GM23338 (cell line): Measurements from ENCODE around the gene CD7. TPM values are rescaled to one million over a fixed set of nuclear protein-coding genes. Genes with fewer than 3 reads are reported as not detected.

Source experiments
- ATAC-seq: fragments of 200-7000 bp; cut with Tn5 transposase; 3 replicates; pipeline ENCODE4 v1.9.1; 2020
- DNase-seq: peaks from one replicate; pipeline ENCODE4 v3.0.0-alpha.2; 2015; ENCODE audit warnings: low spot score
- H2AFZ ChIP-seq: fragments of 200-600 bp; sonication (generic); 2 replicates; pipeline ENCODE4 v1.8.0; 2016; ENCODE audit warnings: antibody characterized with exemption, mild to moderate bottlenecking, moderate library complexity
- H3F3A ChIP-seq: fragments of 200-600 bp; sonication (generic); replicated peaks from 2 replicates; pipeline ENCODE4 v1.8.0; 2017; ENCODE audit warnings: antibody characterized with exemption, mixed run types, low read depth
- H3K27ac ChIP-seq: fragments of 200-600 bp; sonication (generic); 2 replicates; pipeline ENCODE4 v1.6.1; 2016; ENCODE audit warnings: low read depth
- H3K27me3 ChIP-seq: fragments of 200-600 bp; sonication (generic); 2 replicates; pipeline ENCODE4 v1.8.0; 2016; ENCODE audit warnings: mild to moderate bottlenecking, mixed run types, moderate library complexity; ENCODE audit not compliant: insufficient read depth
- H3K36me3 ChIP-seq: fragments of 200-600 bp; sonication (generic); 2 replicates; pipeline ENCODE4 v1.8.0; 2016; ENCODE audit warnings: mild to moderate bottlenecking; ENCODE audit not compliant: insufficient read depth
- H3K4me1 ChIP-seq: fragments of 200-600 bp; sonication (generic); 2 replicates; pipeline ENCODE4 v1.8.0; 2016; ENCODE audit warnings: mild to moderate bottlenecking, moderate library complexity; ENCODE audit not compliant: insufficient read depth
- H3K4me2 ChIP-seq: fragments of 200-600 bp; sonication (generic); 2 replicates; pipeline ENCODE4 v1.7.1; 2017; ENCODE audit warnings: mixed run types
- H3K4me3 ChIP-seq: fragments of 200-600 bp; sonication (generic); 2 replicates; pipeline ENCODE4 v1.6.1; 2016; ENCODE audit warnings: mixed run types
- H3K79me2 ChIP-seq: fragments of 200-600 bp; sonication (generic); replicated peaks from 2 replicates; pipeline ENCODE4 v1.8.0; 2017; ENCODE audit warnings: mild to moderate bottlenecking; ENCODE audit not compliant: insufficient read depth
- H3K9me2 ChIP-seq: fragments of 200-600 bp; sonication (generic); 2 replicates; pipeline ENCODE4 v1.8.0; 2017; ENCODE audit not compliant: insufficient read depth
- H4K20me1 ChIP-seq: fragments of 200-600 bp; sonication (generic); replicated peaks from 2 replicates; pipeline ENCODE4 v1.8.0; 2017; ENCODE audit warnings: mild to moderate bottlenecking; ENCODE audit not compliant: insufficient read depth
- H3K27ac Mint-ChIP-seq: 2 replicates; pipeline ENCODE4 v1.8.0; 2020; ENCODE audit warnings: inconsistent platforms, mild to moderate bottlenecking, moderate library complexity, mixed read lengths
- H3K27me3 Mint-ChIP-seq: 3 replicates; pipeline ENCODE4 v1.8.0; 2022; ENCODE audit warnings: low read depth, mild to moderate bottlenecking, moderate library complexity, mixed read lengths, inconsistent platforms; ENCODE audit not compliant: insufficient read depth, poor library complexity
- H3K36me3 Mint-ChIP-seq: 3 replicates; pipeline ENCODE4 v1.8.0; 2021; ENCODE audit warnings: low read depth, mild to moderate bottlenecking, inconsistent platforms, moderate library complexity, mixed read lengths
- H3K4me1 Mint-ChIP-seq: 3 replicates; pipeline ENCODE4 v1.8.0; 2020; ENCODE audit warnings: mild to moderate bottlenecking, inconsistent platforms, mixed read lengths
- H3K4me3 Mint-ChIP-seq: 3 replicates; pipeline ENCODE4 v1.8.0; 2021; ENCODE audit warnings: moderate library complexity, mild to moderate bottlenecking, inconsistent platforms, mixed read lengths
- H3K9me3 Mint-ChIP-seq: 3 replicates; pipeline ENCODE4 v1.8.0; 2020; ENCODE audit warnings: moderate library complexity, mild to moderate bottlenecking, inconsistent platforms, mixed read lengths
- CREB1 ChIP-seq: fragments of 250-450 bp; sonication (Bioruptor Pico); IDR thresholded peaks from 2 replicates; pipeline ENCODE4 v1.5.0; 2020; ENCODE audit warnings: low read depth, mild to moderate bottlenecking, moderate library complexity
- CTCF ChIP-seq, 2 experiments: fragments of 200-600 bp in 1 of 2; sonication (generic) in 1 of 2; conservative IDR thresholded peaks; 2 replicates each; pipeline versions ENCODE4 v1.5.1 to v1.6.1; 2016 to 2017; ENCODE audit warnings: antibody characterized with exemption in 2 of 2, low read depth in 2 of 2, mild to moderate bottlenecking in 2 of 2, moderate library complexity in 1 of 2
- ETS1 ChIP-seq: IDR thresholded peaks from 2 replicates; pipeline ENCODE4 v1.6.1; 2016; ENCODE audit warnings: antibody characterized with exemption
- EZH2 ChIP-seq: fragments of 200-600 bp; sonication (generic); IDR thresholded peaks from one replicate; pipeline ENCODE4 v1.8.0; 2017; ENCODE audit warnings: antibody characterized with exemption, mild to moderate bottlenecking, low read depth; ENCODE audit not compliant: unreplicated experiment
- EZH2phosphoT487 ChIP-seq: fragments of 200-600 bp; sonication (generic); IDR thresholded peaks from one replicate; pipeline ENCODE4 v1.8.1; 2018; ENCODE audit warnings: antibody characterized with exemption; ENCODE audit not compliant: unreplicated experiment
- JUNB ChIP-seq: IDR thresholded peaks from one replicate; pipeline ENCODE4 v1.6.1; 2016; ENCODE audit warnings: antibody characterized with exemption; ENCODE audit not compliant: unreplicated experiment
- NANOG ChIP-seq: IDR thresholded peaks from 2 replicates; pipeline ENCODE4 v1.6.1; 2016; ENCODE audit warnings: antibody characterized with exemption, borderline replicate concordance
- POLR2AphosphoS5 ChIP-seq: IDR thresholded peaks from 2 replicates; pipeline ENCODE4 v1.6.1; 2016; ENCODE audit warnings: antibody characterized with exemption, low read depth
- STAT1 ChIP-seq: IDR thresholded peaks from one replicate; pipeline ENCODE4 v1.6.1; 2016; ENCODE audit warnings: antibody characterized with exemption; ENCODE audit not compliant: unreplicated experiment
- ZNF331 ChIP-seq: fragments of 250-450 bp; sonication (Bioruptor Pico); IDR thresholded peaks from 2 replicates; pipeline ENCODE4 v1.5.0; 2020; ENCODE audit warnings: low read depth, mild to moderate bottlenecking, moderate library complexity
- polyA plus RNA-seq: library from polyadenylated mRNA; unstranded; fragments of >200 nt; fragmentation: Nextera tagmentation; extraction: Ambion mirVana; gene quantifications from 2 replicates; pipeline ENCODE4 v1.2.1, GENCODE V29; 2016
- total RNA-seq: library from RNA; depleted of rRNA; stranded (reverse); fragments of >200 nt; shearing (Covaris generic); gene quantifications from 2 replicates; pipeline ENCODE4 v1.2.3, GENCODE V29; 2014

The CD7 gene
- total and polyA plus RNA-seq, 2 experiments from 2014 or later = 0.42 to 0.44 TPM

GRCh38 chr17:82295472-82295814 lies 22.0 kb downstream of the CD7 start (continued):
- TF ChIP-seq CTCF (conservative IDR thresholded peaks at IDR 0.05; ENCODE audit: low read depth in 2 of 2) (no peak), JUNB (no peak), POLR2AphosphoS5 (no peak), ZNF331 (CRISPR knock-in tag) (no peak), CREB1 (CRISPR knock-in tag) (no peak), ETS1 (no peak), NANOG (no peak), EZH2phosphoT487 (no peak), EZH2 (no peak), STAT1 (no peak)

- Mint-ChIP-seq H3K4me3 (peak overlapping the region; percentile 82), H3K27me3 (peaks cover 16% of the 10 kb centered on the region), H3K27ac (no peak overlapping the region), H3K9me3 (no peaks in the 10 kb centered on the region), H3K4me1 (peaks cover 28% of the 10 kb centered on the region), H3K36me3 (no peaks in the 10 kb centered on the region)
- Histone ChIP-seq H3F3A (peaks cover 19% of the 10 kb centered on the region), H3K27ac (no peak overlapping the region), H2AFZ (no peak overlapping the region), H3K4me1 (peaks cover 8% of the 10 kb centered on the region; the same call in 1 of the 2 replicates), H3K36me3 (no peaks in the 10 kb centered on the region), H3K4me2 (peak overlapping the region; percentile 92), H4K20me1 (no peaks in the 10 kb centered on the region), H3K9me2 (no peaks in the 10 kb centered on the region), H3K4me3 (peak overlapping the region; percentile 71), H3K27me3 (peaks cover 4% of the 10 kb centered on the region; the same call in 1 of the 2 replicates), H3K79me2 (0 out of 2 replicates have a peak, but pooled peaks cover 3% of the 10 kb centered on the region)
- ATAC-seq (no peak), DNase-seq (no peak)
- TF ChIP-seq EZH2 (no peak), POLR2AphosphoS5 (0 out of 2 replicates have a peak, but pooled peaks have one; percentile 11)
Observed at GRCh38 chr17:82294064-82294773, 23.2 kb downstream of the CD7 start.
